Cardiac septum (tissue), 1 donor: Measurements from ENCODE around the gene KRABD2.
A peak's percentile ranks its signal among the peaks of the same experiment; 100 is the strongest.
"Not testable (repeated sequence)": the region's sequence is repeated elsewhere in the genome, so short reads cannot be mapped to it uniquely, and the experiment has no call there.

ENCODE experiments used
- DNase-seq: peaks from one replicate; pipeline ENCODE4 v3.0.0-alpha.2; 2020; ENCODE audit warnings: low spot score
- intact Hi-C: fragments of 100-400 bp; cut with DNase I; formaldehyde crosslinking; loops from one replicate; pipeline ENCODE4 v1.14.0; 2022
- donor health status: DM: no; HTN: no; CAD: no.

Gene KRABD2

GRCh38 chr17:8393470-8394231, 17.1 kb upstream of the KRABD2 start:
- no peak for DNase-seq
- intact Hi-C loops, result no loop called here

GRCh38 chr17:8392674-8393469, 16.4 kb upstream of the KRABD2 start:
- DNase-seq, result no peak
- intact Hi-C loops, result no loop called here

GRCh38 chr17:8392274-8392673, 15.8 kb upstream of the KRABD2 start:
- no peak for DNase-seq
- intact Hi-C loops, result no loop called here

- DNase-seq, result no peak
- intact Hi-C loops, result no loop called here
These were observed 15.2 kb upstream of the KRABD2 start for GRCh38 chr17:8391711-8392110.

- intact Hi-C loops, result loop anchor here (10.0 kb wide), 1 partner anchor 357 kb away; the partner anchor contains the start of gene CCDC42
- DNase-seq, result no peak
These were observed 11.6 kb upstream of the KRABD2 start for GRCh38 chr17:8387914-8388651.

- no peak for DNase-seq
- intact Hi-C loops, result loop anchor here (10.0 kb wide), 1 partner anchor 358 kb away; the partner anchor contains the start of gene CCDC42
These were observed 10.3 kb upstream of the KRABD2 start for GRCh38 chr17:8386841-8387240.

- intact Hi-C loops, result loop anchor here (5.0 to 10.0 kb wide), 2 partner anchors 52 to 360 kb away; partner anchors contain the start of genes CCDC42 and NDEL1
- DNase-seq, result no peak
These were observed 8.4 kb upstream of the KRABD2 start for GRCh38 chr17:8384801-8385378.

GRCh38 chr17:8383143-8383822, 6.8 kb upstream of the KRABD2 start, which contains the start of gene RPL26:
RPL26 (minus strand) TSS chr17:8383193; CDS start chr17:8382310, 883 bp downstream.
- intact Hi-C loops, result loop anchor here (5.0 to 10.0 kb wide), 2 partner anchors 54 to 362 kb away; partner anchors contain the start of genes CCDC42 and NDEL1
- DNase-seq, result peak; percentile 96

- intact Hi-C loops, result loop anchor here (5.0 to 10.0 kb wide), 2 partner anchors 54 to 362 kb away; partner anchors contain the start of genes CCDC42 and NDEL1
- DNase-seq, result no peak
These were observed 6.3 kb upstream of the KRABD2 start for GRCh38 chr17:8382880-8383142.

- intact Hi-C loops, result loop anchor here (5.0 to 10.0 kb wide), 2 partner anchors 55 to 363 kb away; partner anchors contain the start of genes CCDC42 and NDEL1
- no peak for DNase-seq
These were observed 5.8 kb upstream of the KRABD2 start for GRCh38 chr17:8382052-8382879.

- DNase-seq, result no peak
- intact Hi-C loops, result loop anchor here (5.0 to 10.0 kb wide), 2 partner anchors 57 to 365 kb away; partner anchors contain the start of genes CCDC42 and NDEL1
These were observed 3.5 kb upstream of the KRABD2 start for GRCh38 chr17:8380049-8380448.

- intact Hi-C loops, result loop anchor here (10.0 kb wide), 1 partner anchor 153 kb away; no protein-coding TSS in a partner anchor
- DNase-seq, result not testable (repeated sequence)
These were observed 1.6 kb upstream of the KRABD2 start for GRCh38 chr17:8378117-8378516.

GRCh38 chr17:8377422-8377821, 918 bp upstream of the KRABD2 start:
- no peak for DNase-seq
- intact Hi-C loops, result loop anchor here (10.0 kb wide), 1 partner anchor 153 kb away; no protein-coding TSS in a partner anchor

- DNase-seq, result no peak
- intact Hi-C loops, result loop anchor here (10.0 kb wide), 1 partner anchor 151 kb away; no protein-coding TSS in a partner anchor
These were observed 705 bp downstream of the KRABD2 start for GRCh38 chr17:8375738-8376259.

- intact Hi-C loops, result loop anchor here (10.0 kb wide), 1 partner anchor 149 kb away; no protein-coding TSS in a partner anchor
- not testable (repeated sequence) for DNase-seq
These were observed 2.6 kb downstream of the KRABD2 start for GRCh38 chr17:8373856-8374255.

- no peak for DNase-seq
- intact Hi-C loops, result loop anchor here (10.0 kb wide), 1 partner anchor 148 kb away; no protein-coding TSS in a partner anchor
These were observed 4.1 kb downstream of the KRABD2 start for GRCh38 chr17:8372422-8372821.

GRCh38 chr17:8371786-8372185, 4.7 kb downstream of the KRABD2 start:
- intact Hi-C loops, result loop anchor here (10.0 kb wide), 1 partner anchor 147 kb away; no protein-coding TSS in a partner anchor
- DNase-seq, result no peak
